ENCODE results near the gene PACRG. TPM values are rescaled to one million over a fixed set of nuclear protein-coding genes. Genes with fewer than 3 reads are reported as not detected.

PACRG gene
- polyA plus RNA-seq, 4 donors = 10.9 to 21.0 (median 15.7) TPM

GRCh38 chr6:163356743-163357142 lies 629.0 kb downstream of the PACRG start:
- no peak for DNase-seq (ENCODE audit: low read depth in 4 of 4, low spot score in 3 of 4)

DNA sequence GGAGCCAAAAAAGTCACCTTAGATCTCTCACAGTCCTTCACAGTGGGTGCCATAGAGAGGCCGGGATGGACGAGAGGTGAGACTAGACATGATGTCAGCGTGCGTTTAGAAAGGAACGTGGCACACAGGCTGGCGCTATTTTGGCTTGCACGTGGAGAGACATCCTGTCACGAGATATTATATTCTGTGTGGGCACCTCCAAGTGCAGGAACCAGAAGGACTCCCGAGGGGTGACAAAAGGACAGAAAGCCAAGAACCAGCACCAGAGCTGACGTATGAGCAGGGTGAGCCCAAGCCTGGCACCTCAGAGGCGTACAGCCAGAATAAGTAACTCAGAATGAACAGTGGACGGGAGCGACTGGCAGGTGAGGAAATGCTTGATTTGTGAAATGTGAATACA lies 636.9 kb downstream of the PACRG start:
- DNase-seq (ENCODE audit: low read depth in 4 of 4, low spot score in 3 of 4) = no peak

Other genes starting within 250 kb of the PACRG start
- 10 to 100 TPM in 2 of 4 donors, 1 to 10 TPM in 2; 8.7 to 12.4 (median 10.8) TPM for gene PRKN, start 208 bp upstream of the PACRG start, polyA plus RNA-seq (ENCODE audit: insufficient read length in 4 of 4)